CD14-positive monocyte (primary cell): ENCODE results near the gene GRK6. TPM values are rescaled to one million over a fixed set of nuclear protein-coding genes. Genes with fewer than 3 reads are reported as not detected.

Source experiments
- DNase-seq, 3 donors: peaks; one replicate each; pipeline ENCODE4 v3.0.0-alpha.2; 2011 to 2022
- H2AFZ ChIP-seq: 2 replicates; pipeline ENCODE4 v1.6.0; 2012; ENCODE audit warnings: mild to moderate bottlenecking, low read depth, low read length, inconsistent platforms; ENCODE audit not compliant: insufficient read depth, poor library complexity, severe bottlenecking
- H3K27ac ChIP-seq, 2 donors: 1 replicate in 1 of 2; 2 replicates in 1 of 2; pipeline ENCODE4 v1.5.1; 2012 to 2013; ENCODE audit warnings: low read length in 2 of 2, control low read depth in 1 of 2, inconsistent platforms in 1 of 2, low read depth in 1 of 2, mild to moderate bottlenecking in 1 of 2
- H3K27me3 ChIP-seq, 2 donors: one replicate each; pipeline versions ENCODE4 v1.6.0 to v1.6.1; 2011 to 2013; ENCODE audit warnings: low read length in 2 of 2; ENCODE audit not compliant: control insufficient read depth in 2 of 2, insufficient read depth in 2 of 2
- H3K36me3 ChIP-seq, 2 donors: replicated peaks in 1 of 2; 1 replicate in 1 of 2; 2 replicates in 1 of 2; pipeline versions ENCODE4 v1.5.1 to v1.6.1; 2012 to 2013; ENCODE audit warnings: low read length in 2 of 2, control low read depth in 1 of 2, inconsistent platforms in 1 of 2, mild to moderate bottlenecking in 1 of 2; ENCODE audit not compliant: insufficient read depth in 2 of 2, control insufficient read depth in 1 of 2
- H3K4me1 ChIP-seq, 2 donors: 1 replicate in 1 of 2; 2 replicates in 1 of 2; pipeline versions ENCODE4 v1.5.1 to v1.6.1; 2012 to 2013; ENCODE audit warnings: low read length in 2 of 2, control low read depth in 1 of 2, inconsistent platforms in 1 of 2, mild to moderate bottlenecking in 1 of 2, moderate library complexity in 1 of 2; ENCODE audit not compliant: insufficient read depth in 2 of 2, control insufficient read depth in 1 of 2
- H3K4me2 ChIP-seq: replicated peaks from 2 replicates; pipeline ENCODE3; 2012; ENCODE audit warnings: low read length, moderate library complexity, mild to moderate bottlenecking; ENCODE audit not compliant: poor library complexity, severe bottlenecking; ENCODE audit errors: extremely low read depth
- H3K4me3 ChIP-seq, 3 experiments: fragments of 200-600 bp in 1 of 3; sonication (generic) in 1 of 3; replicated peaks in 1 of 3; 1 replicate in 2 of 3; 2 replicates in 1 of 3; pipeline ENCODE4 v1.5.1; 2011 to 2013; ENCODE audit warnings: low read length in 3 of 3, mild to moderate bottlenecking in 3 of 3, control low read depth in 2 of 3, low read depth in 2 of 3, inconsistent platforms in 1 of 3, moderate library complexity in 1 of 3
- H3K79me2 ChIP-seq: 2 replicates; pipeline ENCODE4 v1.6.0; 2012; ENCODE audit warnings: mild to moderate bottlenecking, control low read depth, inconsistent platforms, low read length, moderate library complexity; ENCODE audit not compliant: insufficient read depth
- H3K9ac ChIP-seq: 2 replicates; pipeline ENCODE4 v1.6.0; 2017; ENCODE audit warnings: low read length, mild to moderate bottlenecking; ENCODE audit not compliant: insufficient read depth, poor library complexity, severe bottlenecking
- H3K9me3 ChIP-seq, 2 donors: replicated peaks in 1 of 2; 1 replicate in 1 of 2; 2 replicates in 1 of 2; pipeline versions ENCODE4 v1.5.1 to v1.6.1; 2012 to 2013; ENCODE audit warnings: low read length in 2 of 2, control low read depth in 1 of 2; ENCODE audit not compliant: control insufficient read depth in 1 of 2, insufficient read depth in 1 of 2
- H4K20me1 ChIP-seq: 2 replicates; pipeline ENCODE4 v1.6.0; 2012; ENCODE audit warnings: mild to moderate bottlenecking, low read length, control low read depth, moderate library complexity; ENCODE audit not compliant: insufficient read depth
- H3K27ac Mint-ChIP-seq, 7 donors: one replicate each; pipeline ENCODE4 v1.8.0; 2020; ENCODE audit warnings: mild to moderate bottlenecking in 7 of 7, mixed read lengths in 7 of 7, moderate library complexity in 6 of 7, inconsistent platforms in 2 of 7
- H3K27me3 Mint-ChIP-seq, 3 donors: one replicate each; pipeline ENCODE4 v1.8.0; 2021 to 2022; ENCODE audit warnings: low read depth in 3 of 3, mild to moderate bottlenecking in 3 of 3, mixed read lengths in 3 of 3, moderate library complexity in 3 of 3, inconsistent platforms in 1 of 3
- H3K36me3 Mint-ChIP-seq, 2 donors: one replicate each; pipeline ENCODE4 v1.8.0; 2020; ENCODE audit warnings: mixed read lengths in 2 of 2, inconsistent platforms in 1 of 2, mild to moderate bottlenecking in 1 of 2
- H3K4me1 Mint-ChIP-seq: one replicate; pipeline ENCODE4 v1.8.0; 2020; ENCODE audit warnings: mild to moderate bottlenecking, mixed read lengths
- H3K4me3 Mint-ChIP-seq, 2 donors: one replicate each; pipeline ENCODE4 v1.8.0; 2020; ENCODE audit warnings: mild to moderate bottlenecking in 2 of 2, mixed read lengths in 2 of 2, moderate library complexity in 1 of 2
- H3K9me3 Mint-ChIP-seq, 7 donors: one replicate each; pipeline ENCODE4 v1.8.0; 2020 to 2022; ENCODE audit warnings: mixed read lengths in 7 of 7, mild to moderate bottlenecking in 6 of 7, moderate library complexity in 6 of 7, inconsistent platforms in 2 of 7
- WGBS: methylation state at CpG from one replicate; pipeline ENCODE4 v1.1.5; 2013; ENCODE audit warnings: missing lambda C conversion rate; ENCODE audit not compliant: insufficient coverage; 5-methylcytosine and 5-hydroxymethylcytosine counted together
- intact Hi-C, 2 donors: fragments of 100-400 bp; cut with micrococcal nuclease; formaldehyde crosslinking; loops; one replicate each; pipeline versions ENCODE4 v1.15.0 to v1.15.1; 2023
- polyA plus RNA-seq, 3 donors: library from polyadenylated mRNA; depleted of rRNA in 1 of 3; unstranded in 2 of 3; stranded (reverse) in 1 of 3; fragments of 300-500 nt in 2 of 3; fragments of >200 nt in 1 of 3; fragmentation: Illumina TruSeq in 2 of 3; gene quantifications; 1 replicate in 2 of 3; 2 replicates in 1 of 3; pipeline ENCODE4 v1.2.3, GENCODE V29; 2012 to 2021
- TF ChIP-seq, protein P1 (sequence below): fragments of 200-600 bp; IDR thresholded peaks from one replicate; pipeline ENCODE4 v1.8.0; 2022; ENCODE audit warnings: antibody characterized with exemption, mild to moderate bottlenecking

GRK6 gene
- polyA plus RNA-seq, 3 donors, result 41.6 to 101 (median 63.4) TPM

DNA sequence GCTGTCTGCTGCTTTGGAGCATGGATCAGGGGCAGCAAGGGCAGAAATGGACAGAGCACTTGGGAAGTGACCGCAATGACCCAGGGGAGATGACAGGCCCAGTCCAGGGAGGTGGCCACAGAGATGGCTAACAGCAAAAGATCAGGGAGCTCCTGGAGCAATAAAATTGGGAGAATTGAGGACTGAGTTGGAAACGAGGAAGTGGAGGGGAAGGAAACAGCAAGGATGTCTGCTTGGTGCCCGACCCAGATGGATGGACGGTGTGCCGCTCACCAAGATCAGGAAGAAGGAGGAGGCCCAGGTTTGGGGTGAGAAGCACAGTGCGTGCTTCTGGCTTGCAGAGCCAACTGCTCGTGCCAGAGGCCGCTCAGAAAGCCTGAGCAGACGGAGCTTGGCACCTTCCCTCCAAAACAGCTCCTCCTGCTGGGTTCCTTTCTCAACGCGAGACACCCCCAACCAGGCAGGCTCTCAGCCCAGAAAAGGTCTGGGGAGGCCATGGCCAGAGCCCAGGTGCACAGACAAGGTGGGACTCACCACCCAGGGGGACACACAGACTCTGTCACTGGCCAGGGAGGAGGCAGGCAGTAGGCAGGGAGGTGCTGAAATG is 44.0 kb upstream of the GRK6 start:
- Histone ChIP-seq H3K27ac (no peak overlapping the region), H3K36me3 (no peaks in the 10 kb centered on the region), H2AFZ (no peak overlapping the region), H3K4me3 (no peak overlapping the region), H3K27me3 (no peaks in the 10 kb centered on the region), H3K9ac (no peak overlapping the region), H3K4me1 (peaks cover 3% of the 10 kb centered on the region in 2 donors), H3K9me3 (no peaks in the 10 kb centered on the region), H3K4me2 (no peak overlapping the region), H3K79me2 (no peaks in the 10 kb centered on the region), H4K20me1 (no peaks in the 10 kb centered on the region)
- WGBS, result 12% methylated on average over 11 of the region's 11 CpGs
- no peak for DNase-seq
- Mint-ChIP-seq H3K27me3 (peaks cover 18 to 36% (median 29%) of the 10 kb centered on the region in 3 donors), H3K4me1 (peaks cover 17% of the 10 kb centered on the region), H3K9me3 (peaks cover 0 to 2% (median 0%) of the 10 kb centered on the region in 7 donors), H3K4me3 (no peak overlapping the region), H3K27ac (no peak overlapping the region), H3K36me3 (no peaks in the 10 kb centered on the region)
- TF ChIP-seq, protein P1, sequence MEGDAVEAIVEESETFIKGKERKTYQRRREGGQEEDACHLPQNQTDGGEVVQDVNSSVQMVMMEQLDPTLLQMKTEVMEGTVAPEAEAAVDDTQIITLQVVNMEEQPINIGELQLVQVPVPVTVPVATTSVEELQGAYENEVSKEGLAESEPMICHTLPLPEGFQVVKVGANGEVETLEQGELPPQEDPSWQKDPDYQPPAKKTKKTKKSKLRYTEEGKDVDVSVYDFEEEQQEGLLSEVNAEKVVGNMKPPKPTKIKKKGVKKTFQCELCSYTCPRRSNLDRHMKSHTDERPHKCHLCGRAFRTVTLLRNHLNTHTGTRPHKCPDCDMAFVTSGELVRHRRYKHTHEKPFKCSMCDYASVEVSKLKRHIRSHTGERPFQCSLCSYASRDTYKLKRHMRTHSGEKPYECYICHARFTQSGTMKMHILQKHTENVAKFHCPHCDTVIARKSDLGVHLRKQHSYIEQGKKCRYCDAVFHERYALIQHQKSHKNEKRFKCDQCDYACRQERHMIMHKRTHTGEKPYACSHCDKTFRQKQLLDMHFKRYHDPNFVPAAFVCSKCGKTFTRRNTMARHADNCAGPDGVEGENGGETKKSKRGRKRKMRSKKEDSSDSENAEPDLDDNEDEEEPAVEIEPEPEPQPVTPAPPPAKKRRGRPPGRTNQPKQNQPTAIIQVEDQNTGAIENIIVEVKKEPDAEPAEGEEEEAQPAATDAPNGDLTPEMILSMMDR, result no peak
- intact Hi-C loops, result no loop called here

DNA sequence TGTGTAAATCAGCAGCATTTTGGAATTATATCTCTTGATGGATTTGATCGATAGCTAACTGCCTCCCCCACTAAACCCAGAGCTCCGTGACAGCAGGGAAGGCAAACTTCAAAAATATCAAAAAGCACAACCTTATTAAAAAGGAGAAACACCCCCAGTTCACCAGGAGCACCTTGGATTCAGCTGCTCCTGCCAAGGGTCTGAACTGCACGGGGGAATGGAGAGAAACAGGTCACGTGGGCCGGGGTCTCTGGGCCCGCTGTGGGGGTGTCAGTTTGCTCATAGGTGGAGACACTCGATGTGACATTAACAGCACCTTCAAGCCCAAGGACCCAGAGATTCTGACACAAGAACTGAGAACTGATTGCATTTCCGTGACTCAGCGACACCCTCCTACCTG is 43.3 kb upstream of the GRK6 start:
- H3K27ac Mint-ChIP-seq, result no peak overlapping the region
- H3K27me3 Mint-ChIP-seq, result peaks cover 18 to 34% (median 29%) of the 10 kb centered on the region in 3 donors
- Histone ChIP-seq H3K79me2 (no peaks in the 10 kb centered on the region), H3K4me1 (peaks cover 3 to 4% of the 10 kb centered on the region in 2 donors), H3K27ac (no peak overlapping the region), H3K27me3 (no peaks in the 10 kb centered on the region), H2AFZ (no peak overlapping the region), H3K4me2 (no peak overlapping the region), H3K36me3 (no peaks in the 10 kb centered on the region), H4K20me1 (no peaks in the 10 kb centered on the region), H3K4me3 (no peak overlapping the region), H3K9ac (no peak overlapping the region), H3K9me3 (no peaks in the 10 kb centered on the region)
- WGBS, result 96% methylated on average over 5 of the region's 9 CpGs
- peaks cover 20% of the 10 kb centered on the region for H3K4me1 Mint-ChIP-seq
- no peak overlapping the region for H3K4me3 Mint-ChIP-seq
- TF ChIP-seq, protein P1, result no peak
- peaks cover 0 to 2% (median 0%) of the 10 kb centered on the region in 7 donors for H3K9me3 Mint-ChIP-seq
- intact Hi-C loops, result no loop called here
- H3K36me3 Mint-ChIP-seq, result no peaks in the 10 kb centered on the region
- DNase-seq, result no peak
